ENCODE results near the gene TMEM132C. TPM values are rescaled to one million over a fixed set of nuclear protein-coding genes. Genes with fewer than 3 reads are reported as not detected.

TMEM132C gene
- total RNA-seq, 2 experiments from 2014 or later: not detected

DNA sequence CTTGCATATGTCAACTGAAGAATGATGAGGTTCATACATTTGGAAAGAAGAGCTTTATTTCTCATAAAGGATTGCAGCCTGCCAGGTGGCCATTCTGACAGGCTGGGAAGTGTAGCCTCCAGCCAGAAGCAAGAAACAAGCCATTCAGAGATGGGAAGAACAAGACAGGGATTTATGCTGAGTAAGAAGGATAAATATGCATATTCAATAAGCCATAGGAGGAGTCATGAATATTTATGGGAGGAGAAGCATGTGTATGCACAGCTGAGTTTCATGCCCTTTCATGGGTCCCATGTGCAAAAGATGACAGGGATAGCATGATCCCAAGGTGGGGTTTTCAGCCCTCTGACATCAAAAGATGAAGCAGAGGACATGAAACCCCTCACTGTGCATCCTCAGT is 269.8 kb downstream of the TMEM132C start:
- Mint-ChIP-seq H3K4me3 (no peak overlapping the region), H3K27me3 (no peaks in the 10 kb centered on the region), H3K27ac (no peak overlapping the region), H3K36me3 (no peaks in the 10 kb centered on the region), H3K9me3 (peaks cover 2% of the 10 kb centered on the region), H3K4me1 (ENCODE audit: low read depth) (peaks cover 9% of the 10 kb centered on the region)
- intact Hi-C loops (cut with micrococcal nuclease): no loop called here
- no peak for DNase-seq
- ChIA-PET CTCF (no interaction called here), POLR2A (no interaction called here)

- Mint-ChIP-seq H3K27ac (no peak overlapping the region), H3K4me3 (no peak overlapping the region), H3K36me3 (no peaks in the 10 kb centered on the region), H3K27me3 (no peaks in the 10 kb centered on the region), H3K4me1 (ENCODE audit: low read depth) (peaks cover 9% of the 10 kb centered on the region), H3K9me3 (peaks cover 2% of the 10 kb centered on the region)
- POLR2A ChIA-PET: no interaction called here
- intact Hi-C loops (cut with micrococcal nuclease): no loop called here
- no peak for DNase-seq
- CTCF ChIA-PET: no interaction called here
Measured at GRCh38 chr12:128537668-128538067, 270.7 kb downstream of the TMEM132C start.

GRCh38 chr12:128542844-128543243 is 275.9 kb downstream of the TMEM132C start:
- ChIA-PET CTCF (interaction anchor here (0.6 kb wide), 1 partner anchor 1471 kb away, joined by 3 read pairs; no protein-coding TSS in a partner anchor), POLR2A (no interaction called here)
- peak overlapping the region; percentile 17 for H3K4me3 Mint-ChIP-seq
- H3K4me1 Mint-ChIP-seq (ENCODE audit: low read depth): peaks cover 4% of the 10 kb centered on the region
- no peak overlapping the region for H3K27ac Mint-ChIP-seq
- H3K36me3 Mint-ChIP-seq: no peaks in the 10 kb centered on the region
- H3K9me3 Mint-ChIP-seq: peaks cover 3% of the 10 kb centered on the region
- intact Hi-C loops (cut with micrococcal nuclease): loop anchor here (1.0 kb wide), 1 partner anchor 27 kb away; no protein-coding TSS in a partner anchor
- DNase-seq: no peak
- no peaks in the 10 kb centered on the region for H3K27me3 Mint-ChIP-seq

- Mint-ChIP-seq H3K9me3 (peaks cover 3% of the 10 kb centered on the region), H3K4me1 (ENCODE audit: low read depth) (peaks cover 4% of the 10 kb centered on the region), H3K4me3 (no peak overlapping the region), H3K27ac (no peak overlapping the region), H3K27me3 (no peaks in the 10 kb centered on the region), H3K36me3 (no peaks in the 10 kb centered on the region)
- DNase-seq: no peak
- POLR2A ChIA-PET: no interaction called here
- CTCF ChIA-PET: no interaction called here
- intact Hi-C loops (cut with micrococcal nuclease): loop anchor here (1.0 kb wide), 1 partner anchor 27 kb away; no protein-coding TSS in a partner anchor
Measured at GRCh38 chr12:128543460-128543859, 276.5 kb downstream of the TMEM132C start.

DNA sequence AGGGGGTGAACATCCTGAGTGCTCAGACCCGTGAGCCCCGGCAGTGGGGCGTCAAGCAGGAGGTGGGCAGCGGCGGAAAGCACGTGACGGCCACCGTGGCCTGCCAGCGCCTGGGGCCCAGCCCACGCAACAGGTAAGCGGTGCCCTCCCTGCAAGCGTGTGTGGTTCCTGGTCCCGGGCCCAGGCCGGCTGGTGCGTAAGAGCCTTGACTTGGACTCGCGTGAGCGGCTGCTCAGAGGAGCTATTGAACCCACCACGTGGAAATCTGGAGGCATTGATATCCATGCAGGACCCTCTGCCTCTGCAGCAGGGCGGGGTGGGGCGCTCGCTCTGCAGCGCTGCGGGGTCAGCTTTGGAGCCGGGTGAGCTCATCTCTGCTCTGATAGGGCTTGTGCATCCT is 277.0 kb downstream of the TMEM132C start:
- ChIA-PET CTCF (no interaction called here), POLR2A (no interaction called here)
- intact Hi-C loops (cut with micrococcal nuclease): loop anchor here (1.0 kb wide), 1 partner anchor 26 kb away; no protein-coding TSS in a partner anchor
- no peak overlapping the region for H3K4me3 Mint-ChIP-seq
- H3K27ac Mint-ChIP-seq: no peak overlapping the region
- H3K36me3 Mint-ChIP-seq: no peaks in the 10 kb centered on the region
- no peaks in the 10 kb centered on the region for H3K27me3 Mint-ChIP-seq
- peaks cover 3% of the 10 kb centered on the region for H3K9me3 Mint-ChIP-seq
- DNase-seq: no peak
- peaks cover 4% of the 10 kb centered on the region for H3K4me1 Mint-ChIP-seq (ENCODE audit: low read depth)

GRCh38 chr12:128548949-128549348 is 282.0 kb downstream of the TMEM132C start:
- no peaks in the 10 kb centered on the region for H3K9me3 Mint-ChIP-seq
- H3K36me3 Mint-ChIP-seq: no peaks in the 10 kb centered on the region
- H3K4me3 Mint-ChIP-seq: no peak overlapping the region
- H3K27ac Mint-ChIP-seq: no peak overlapping the region
- H3K4me1 Mint-ChIP-seq (ENCODE audit: low read depth): no peaks in the 10 kb centered on the region
- ChIA-PET POLR2A (no interaction called here), CTCF (no interaction called here)
- DNase-seq: no peak
- H3K27me3 Mint-ChIP-seq: no peaks in the 10 kb centered on the region
- intact Hi-C loops (cut with micrococcal nuclease): no loop called here

GRCh38 chr12:128549601-128550218 is 282.7 kb downstream of the TMEM132C start:
- no peaks in the 10 kb centered on the region for H3K27me3 Mint-ChIP-seq
- no peak for DNase-seq

GRCh38 chr12:128551266-128551665 is 284.3 kb downstream of the TMEM132C start:
- intact Hi-C loops (cut with micrococcal nuclease): no loop called here
- ChIA-PET POLR2A (no interaction called here), CTCF (no interaction called here)
- DNase-seq: no peak
- no peaks in the 10 kb centered on the region for H3K4me1 Mint-ChIP-seq (ENCODE audit: low read depth)
- no peaks in the 10 kb centered on the region for H3K27me3 Mint-ChIP-seq
- H3K27ac Mint-ChIP-seq: no peak overlapping the region
- H3K36me3 Mint-ChIP-seq: no peaks in the 10 kb centered on the region
- H3K9me3 Mint-ChIP-seq: peaks cover under 1% of the 10 kb centered on the region
- H3K4me3 Mint-ChIP-seq: no peak overlapping the region

More at GRCh38 chr12:128549601-128550218, 282.7 kb downstream of the TMEM132C start:
- Mint-ChIP-seq H3K27ac (no peak overlapping the region), H3K4me1 (ENCODE audit: low read depth) (no peaks in the 10 kb centered on the region), H3K9me3 (no peaks in the 10 kb centered on the region), H3K4me3 (no peak overlapping the region), H3K36me3 (no peaks in the 10 kb centered on the region)
- ChIA-PET CTCF (no interaction called here), POLR2A (no interaction called here)
- intact Hi-C loops (cut with micrococcal nuclease): no loop called here

- POLR2A ChIA-PET: no interaction called here
- no peak overlapping the region for H3K27ac Mint-ChIP-seq
- CTCF ChIA-PET: no interaction called here
- peaks cover 15% of the 10 kb centered on the region for H3K9me3 Mint-ChIP-seq
- intact Hi-C loops (cut with micrococcal nuclease): no loop called here
- no peak overlapping the region for H3K4me3 Mint-ChIP-seq
- H3K27me3 Mint-ChIP-seq: no peaks in the 10 kb centered on the region
- DNase-seq: no peak
- H3K36me3 Mint-ChIP-seq: no peaks in the 10 kb centered on the region
- H3K4me1 Mint-ChIP-seq (ENCODE audit: low read depth): no peaks in the 10 kb centered on the region
Measured at GRCh38 chr12:128554546-128555304, 287.8 kb downstream of the TMEM132C start.

GRCh38 chr12:128557231-128557630 is 290.3 kb downstream of the TMEM132C start:
- Mint-ChIP-seq H3K4me3 (no peak overlapping the region), H3K4me1 (ENCODE audit: low read depth) (no peaks in the 10 kb centered on the region), H3K36me3 (no peaks in the 10 kb centered on the region), H3K27ac (no peak overlapping the region), H3K9me3 (peaks cover 18% of the 10 kb centered on the region), H3K27me3 (no peaks in the 10 kb centered on the region)
- ChIA-PET POLR2A (no interaction called here), CTCF (no interaction called here)
- intact Hi-C loops (cut with micrococcal nuclease): no loop called here
- no peak for DNase-seq

DNA sequence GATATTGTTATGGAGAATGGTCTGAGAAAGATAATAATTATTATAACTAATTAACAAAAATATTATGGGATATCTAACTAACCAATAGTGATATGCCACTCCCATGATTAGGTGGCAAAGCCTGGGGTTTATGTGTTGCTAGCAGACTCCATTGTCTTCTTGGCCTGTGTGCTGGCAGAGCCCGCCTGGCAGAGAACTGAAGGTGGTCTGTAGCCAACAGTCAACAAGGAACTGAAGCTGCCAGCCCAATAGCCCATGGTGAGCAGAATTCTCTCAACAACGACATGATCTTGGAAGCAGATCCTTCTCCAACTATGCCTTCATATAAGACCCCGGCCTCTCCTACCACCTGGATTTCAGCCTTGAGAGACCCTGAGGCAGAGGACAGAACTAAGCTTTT is 298.0 kb downstream of the TMEM132C start:
- no peaks in the 10 kb centered on the region for H3K4me1 Mint-ChIP-seq (ENCODE audit: low read depth)
- H3K9me3 Mint-ChIP-seq: peaks cover 6% of the 10 kb centered on the region
- H3K27me3 Mint-ChIP-seq: no peaks in the 10 kb centered on the region
- ChIA-PET CTCF (no interaction called here), POLR2A (no interaction called here)
- H3K27ac Mint-ChIP-seq: no peak overlapping the region
- no peaks in the 10 kb centered on the region for H3K36me3 Mint-ChIP-seq
- no peak for DNase-seq
- intact Hi-C loops (cut with micrococcal nuclease): no loop called here
- H3K4me3 Mint-ChIP-seq: no peak overlapping the region

DNA sequence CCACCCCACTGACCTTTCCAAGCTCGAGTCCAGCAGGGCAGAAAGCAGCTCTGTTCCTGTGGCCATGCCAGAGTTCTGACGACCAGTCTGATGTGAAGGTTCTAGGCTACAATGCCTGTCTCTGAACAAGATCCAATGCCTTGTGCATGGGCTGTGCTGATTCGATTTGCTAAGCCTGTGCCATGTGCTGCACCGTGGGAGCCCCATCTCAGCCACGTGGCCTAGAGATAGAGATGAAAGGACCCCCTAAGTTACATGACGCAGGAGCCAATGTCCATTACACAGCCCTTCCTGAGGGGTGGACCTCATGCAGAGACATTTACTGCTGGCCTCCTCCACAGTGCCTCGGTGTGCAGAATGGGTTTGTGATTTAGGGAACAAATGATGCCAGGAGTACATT is 300.8 kb downstream of the TMEM132C start:
- intact Hi-C loops (cut with micrococcal nuclease): no loop called here
- DNase-seq: no peak
- Mint-ChIP-seq H3K36me3 (no peaks in the 10 kb centered on the region), H3K4me3 (no peak overlapping the region), H3K4me1 (ENCODE audit: low read depth) (peaks cover 4% of the 10 kb centered on the region), H3K9me3 (peaks cover 1% of the 10 kb centered on the region), H3K27me3 (no peaks in the 10 kb centered on the region), H3K27ac (no peak overlapping the region)
- ChIA-PET CTCF (no interaction called here), POLR2A (no interaction called here)
